ENCODE measurements around the gene CYP2J2. TPM values are rescaled to one million over a fixed set of nuclear protein-coding genes. Genes with fewer than 3 reads are reported as not detected.

Gene CYP2J2
- total and polyA plus RNA-seq, 2 experiments from 2014 or later, result not detected

- TF ChIP-seq EZH2phosphoT487 (IDR thresholded peaks at IDR 0.05; ENCODE audit: insufficient read depth, low read depth), result no peak
- TF ChIP-seq EZH2 (IDR thresholded peaks at IDR 0.05; ENCODE audit: insufficient read depth, poor library complexity, severe bottlenecking), result no peak
- Histone ChIP-seq H2AFZ (no peak overlapping the region), H3K4me1 (ENCODE audit: insufficient read depth) (no peaks in the 10 kb centered on the region), H3K27me3 (replicated peaks; ENCODE audit: insufficient read depth) (peaks cover 12% of the 10 kb centered on the region; the same call in 1 of the 2 replicates), H3K9me2 (ENCODE audit: insufficient read depth) (no peaks in the 10 kb centered on the region), H3K4me3 (no peak overlapping the region), H3K4me2 (ENCODE audit: unreplicated experiment) (no peak overlapping the region), H3K36me3 (ENCODE audit: low read depth) (no peaks in the 10 kb centered on the region), H3K9ac (no peak overlapping the region), H3F3A (ENCODE audit: insufficient read depth) (no peaks in the 10 kb centered on the region), H4K20me1 (ENCODE audit: insufficient read depth) (no peaks in the 10 kb centered on the region), H3K79me2 (ENCODE audit: insufficient read depth) (no peaks in the 10 kb centered on the region), H3K27ac (no peak overlapping the region), H3K9me3 (ENCODE audit: low read depth) (no peaks in the 10 kb centered on the region)
- in situ Hi-C loops (cut with MboI), result no loop called here
- DNase-seq, result no peak
- WGBS, 2 experiments (ENCODE audit: low coverage in 1 of 2, low lambda C conversion rate in 2 of 2, missing lambda C conversion rate in 2 of 2), result 49 to 59% methylated on average over 2 of the region's 2 CpGs
Observed at GRCh38 chr1:59846895-59847282, 79.7 kb downstream of the CYP2J2 start.

- no peaks in the 10 kb centered on the region for H3K4me1 ChIP-seq (ENCODE audit: insufficient read depth)
- no peaks in the 10 kb centered on the region for H3K36me3 ChIP-seq (ENCODE audit: low read depth)
- in situ Hi-C loops (cut with MboI), result no loop called here
- DNase-seq, result no peak
- no peaks in the 10 kb centered on the region for H3K9me2 ChIP-seq (ENCODE audit: insufficient read depth)
- 63 to 66% methylated on average over 3 of the region's 3 CpGs for WGBS, 2 experiments (ENCODE audit: low coverage in 1 of 2, low lambda C conversion rate in 2 of 2, missing lambda C conversion rate in 2 of 2)
- H3K9me3 ChIP-seq (ENCODE audit: low read depth), result no peaks in the 10 kb centered on the region
- no peak overlapping the region for H3K4me2 ChIP-seq (ENCODE audit: unreplicated experiment)
- H3F3A ChIP-seq (ENCODE audit: insufficient read depth), result no peaks in the 10 kb centered on the region
- TF ChIP-seq EZH2 (IDR thresholded peaks at IDR 0.05; ENCODE audit: insufficient read depth, poor library complexity, severe bottlenecking) (no peak), EZH2phosphoT487 (IDR thresholded peaks at IDR 0.05; ENCODE audit: insufficient read depth, low read depth) (no peak)
- H3K27ac ChIP-seq, result no peak overlapping the region
- H3K4me3 ChIP-seq, result no peak overlapping the region
- no peak overlapping the region for H3K9ac ChIP-seq
- no peak overlapping the region for H2AFZ ChIP-seq
- H3K27me3 ChIP-seq (replicated peaks; ENCODE audit: insufficient read depth), result peaks cover 12% of the 10 kb centered on the region; the same call in 1 of the 2 replicates
- no peaks in the 10 kb centered on the region for H3K79me2 ChIP-seq (ENCODE audit: insufficient read depth)
- H4K20me1 ChIP-seq (ENCODE audit: insufficient read depth), result no peaks in the 10 kb centered on the region
Observed at GRCh38 chr1:59846209-59846894, 80.2 kb downstream of the CYP2J2 start.

GRCh38 chr1:59845091-59845490 is 81.5 kb downstream of the CYP2J2 start:
- DNase-seq, result no peak
- Histone ChIP-seq H4K20me1 (ENCODE audit: insufficient read depth) (no peaks in the 10 kb centered on the region), H3F3A (ENCODE audit: insufficient read depth) (no peaks in the 10 kb centered on the region), H3K9me2 (ENCODE audit: insufficient read depth) (no peaks in the 10 kb centered on the region), H3K27me3 (replicated peaks; ENCODE audit: insufficient read depth) (peaks cover 6% of the 10 kb centered on the region; the same call in 1 of the 2 replicates), H3K9me3 (ENCODE audit: low read depth) (no peaks in the 10 kb centered on the region), H3K27ac (no peak overlapping the region), H3K4me1 (ENCODE audit: insufficient read depth) (no peaks in the 10 kb centered on the region), H3K36me3 (ENCODE audit: low read depth) (no peaks in the 10 kb centered on the region), H3K4me3 (no peak overlapping the region), H3K4me2 (ENCODE audit: unreplicated experiment) (no peak overlapping the region), H2AFZ (no peak overlapping the region), H3K79me2 (ENCODE audit: insufficient read depth) (no peaks in the 10 kb centered on the region), H3K9ac (no peak overlapping the region)
- in situ Hi-C loops (cut with MboI), result no loop called here
- no peak for TF ChIP-seq EZH2phosphoT487 (IDR thresholded peaks at IDR 0.05; ENCODE audit: insufficient read depth, low read depth)
- TF ChIP-seq EZH2 (IDR thresholded peaks at IDR 0.05; ENCODE audit: insufficient read depth, poor library complexity, severe bottlenecking), result no peak
- WGBS, 2 experiments (ENCODE audit: low coverage in 1 of 2, low lambda C conversion rate in 2 of 2, missing lambda C conversion rate in 2 of 2), result 29 to 37% methylated on average over 2 of the region's 2 CpGs

Small RNA genes lying within 50 kb of the gene (small RNA-seq; reads per million reads assigned to genes)
- not detected for gene RN7SL475P (ENCODE audit: low read depth, low replicate concordance)

Other genes with a start within 250 kb of the CYP2J2 start
- not detected in 2 replicates for gene HOOK1, start 111.8 kb downstream of the CYP2J2 start, total RNA-seq (2014; rRNA removed; shearing (Covaris generic))
- not detected in 2 replicates for gene HOOK1, start 111.8 kb downstream of the CYP2J2 start, polyA plus RNA-seq (2016; fragmentation: Nextera tagmentation; extraction: Ambion mirVana)
- gene C1orf87, start 147.0 kb upstream of the CYP2J2 start, total RNA-seq (2014; rRNA removed; shearing (Covaris generic)), result not detected in 2 replicates
- not detected in 2 replicates for gene C1orf87, start 147.0 kb upstream of the CYP2J2 start, polyA plus RNA-seq (2016; fragmentation: Nextera tagmentation; extraction: Ambion mirVana)

Data from GM23248 (cell line).